SHP77 treated with DMSO at 0.1 percent for 48 hours (cell line): Measurements from ENCODE around the gene MATN4.

ENCODE experiments used
- DNase-seq: peaks from one replicate; lab custom pipeline; 2025; lab: John Stamatoyannopoulos, UW

MATN4 gene

GRCh38 chr20:45340951-45341350 is 32.9 kb upstream of the MATN4 start:
- no peak for DNase-seq

- no peak for DNase-seq
Observed at GRCh38 chr20:45340236-45340847, 32.2 kb upstream of the MATN4 start.

- DNase-seq, result no peak
Observed at GRCh38 chr20:45339799-45340198, 31.7 kb upstream of the MATN4 start.

- DNase-seq, result no peak
Observed at GRCh38 chr20:45339084-45339483, 31.0 kb upstream of the MATN4 start.

GRCh38 chr20:45338121-45339030 is 30.3 kb upstream of the MATN4 start:
- DNase-seq, result no peak

- no peak for DNase-seq
Observed at GRCh38 chr20:45337367-45338120, 29.4 kb upstream of the MATN4 start.

GRCh38 chr20:45336530-45337366 is 28.6 kb upstream of the MATN4 start:
- DNase-seq, result no peak

GRCh38 chr20:45330476-45330875 is 22.4 kb upstream of the MATN4 start:
- DNase-seq, result no peak

GRCh38 chr20:45329497-45330319 is 21.6 kb upstream of the MATN4 start:
- no peak for DNase-seq

GRCh38 chr20:45328451-45328850 is 20.4 kb upstream of the MATN4 start:
- no peak for DNase-seq

- no peak for DNase-seq
Observed at GRCh38 chr20:45325371-45325770, 17.3 kb upstream of the MATN4 start.

- DNase-seq, result no peak
Observed at GRCh38 chr20:45323731-45324130, 15.6 kb upstream of the MATN4 start.

GRCh38 chr20:45322952-45323383 is 14.9 kb upstream of the MATN4 start:
- peak; percentile 38 for DNase-seq

- no peak for DNase-seq
Observed at GRCh38 chr20:45320948-45321595, 13.0 kb upstream of the MATN4 start.

GRCh38 chr20:45318948-45319347 is 10.8 kb upstream of the MATN4 start:
- no peak for DNase-seq

GRCh38 chr20:45318386-45318939 is 10.4 kb upstream of the MATN4 start:
- no peak for DNase-seq

GRCh38 chr20:45317826-45318225 is 9.7 kb upstream of the MATN4 start:
- DNase-seq, result no peak

- DNase-seq, result no peak
Observed at GRCh38 chr20:45316150-45317080, 8.3 kb upstream of the MATN4 start.

- no peak for DNase-seq
Observed at GRCh38 chr20:45315672-45316071, 7.6 kb upstream of the MATN4 start.
